T-helper 1 cell treated with Interleukin-12 subunit alpha and Interleukin-12 subunit beta and Interleukin-4 antibody, amounts not matched to agents 30 ng/mL and 1 ng/mL, for 36 hours (primary cell): Measurements from ENCODE around the gene CPAMD8. TPM values are rescaled to one million over a fixed set of nuclear protein-coding genes. Genes with fewer than 3 reads are reported as not detected.

Source experiments
- intact Hi-C: fragments of 100-400 bp; cut with micrococcal nuclease; formaldehyde crosslinking; loops from one replicate; pipeline ENCODE4 v1.15.1; 2024
- total RNA-seq: library from RNA; stranded (reverse); gene quantifications from 2 replicates; pipeline ENCODE4 v1.2.3, GENCODE V29; 2022

The CPAMD8 gene
- total RNA-seq = 0.22 and 0.44 TPM in 2 replicates

GRCh38 chr19:17026706-17027534 lies at the start of gene CPAMD8:
Gene CPAMD8 (minus strand): TSS chr19:17026810. CDS start chr19:17026642, 168 bp downstream.
- intact Hi-C loops = no loop called here

- intact Hi-C loops = loop anchor here (1.0 to 5.0 kb wide), 18 partner anchors 9 to 1949 kb away; partner anchors contain the start of genes ABHD8, BABAM1, DDA1 and EPS15L1
These were observed 49.4 kb upstream of the CPAMD8 start for GRCh38 chr19:17075864-17076542.

- intact Hi-C loops = loop anchor here (1.0 to 5.0 kb wide), 16 partner anchors 8 to 1948 kb away; partner anchors contain the start of genes ABHD8, BABAM1, DDA1 and EPS15L1
These were observed 48.6 kb upstream of the CPAMD8 start, which contains the start of the genes HAUS8 and MYO9B for GRCh38 chr19:17075035-17075863. Gene HAUS8 (minus strand): TSS chr19:17075452. CDS start chr19:17075422, 30 bp downstream. Gene MYO9B (plus strand): TSS chr19:17075777. CDS start chr19:17101718, 25,941 bp downstream.

- intact Hi-C loops = loop anchor here (1.0 to 5.0 kb wide), 16 partner anchors 7 to 1947 kb away; partner anchors contain the start of genes ABHD8, BABAM1, DDA1 and EPS15L1
These were observed 48.0 kb upstream of the CPAMD8 start for GRCh38 chr19:17074634-17075034.

- intact Hi-C loops = loop anchor here (2.0 kb wide), 1 partner anchor 111 kb away; no protein-coding TSS in a partner anchor
These were observed 47.4 kb upstream of the CPAMD8 start for GRCh38 chr19:17073869-17074633.

GRCh38 chr19:17070912-17071311 lies 44.3 kb upstream of the CPAMD8 start:
- intact Hi-C loops = no loop called here

- intact Hi-C loops = no loop called here
These were observed 43.8 kb upstream of the CPAMD8 start for GRCh38 chr19:17070421-17070820.

GRCh38 chr19:17069193-17069592 lies 42.6 kb upstream of the CPAMD8 start:
- intact Hi-C loops = loop anchor here (5.0 kb wide), 1 partner anchor 297 kb away; no protein-coding TSS in a partner anchor

GRCh38 chr19:17063428-17063827 lies 36.8 kb upstream of the CPAMD8 start:
- intact Hi-C loops = no loop called here

- intact Hi-C loops = no loop called here
These were observed 35.1 kb upstream of the CPAMD8 start for GRCh38 chr19:17061691-17062090.

- intact Hi-C loops = no loop called here
These were observed 34.6 kb upstream of the CPAMD8 start for GRCh38 chr19:17061205-17061604.

- intact Hi-C loops = no loop called here
These were observed 34.2 kb upstream of the CPAMD8 start for GRCh38 chr19:17060802-17061201.

GRCh38 chr19:17058236-17058635 lies 31.6 kb upstream of the CPAMD8 start:
- intact Hi-C loops = no loop called here

GRCh38 chr19:17055636-17056035 lies 29.0 kb upstream of the CPAMD8 start:
- intact Hi-C loops = no loop called here

- intact Hi-C loops = no loop called here
These were observed 28.1 kb upstream of the CPAMD8 start for GRCh38 chr19:17054746-17055145.

- intact Hi-C loops = loop anchor here (1.0 kb wide), 3 partner anchors 273 to 338 kb away; no protein-coding TSS in a partner anchor
These were observed 25.8 kb upstream of the CPAMD8 start for GRCh38 chr19:17052439-17052838.

GRCh38 chr19:17049711-17050280 lies 23.2 kb upstream of the CPAMD8 start:
- intact Hi-C loops = no loop called here

GRCh38 chr19:17048885-17049453 lies 22.4 kb upstream of the CPAMD8 start:
- intact Hi-C loops = no loop called here

- intact Hi-C loops = no loop called here
These were observed 19.4 kb upstream of the CPAMD8 start for GRCh38 chr19:17045907-17046502.
